ENCODE data around the gene EPPIN. TPM values are rescaled to one million over a fixed set of nuclear protein-coding genes. Genes with fewer than 3 reads are reported as not detected.

The EPPIN gene
- total RNA-seq, 1 experiment from 2014 or later = not detected

DNA sequence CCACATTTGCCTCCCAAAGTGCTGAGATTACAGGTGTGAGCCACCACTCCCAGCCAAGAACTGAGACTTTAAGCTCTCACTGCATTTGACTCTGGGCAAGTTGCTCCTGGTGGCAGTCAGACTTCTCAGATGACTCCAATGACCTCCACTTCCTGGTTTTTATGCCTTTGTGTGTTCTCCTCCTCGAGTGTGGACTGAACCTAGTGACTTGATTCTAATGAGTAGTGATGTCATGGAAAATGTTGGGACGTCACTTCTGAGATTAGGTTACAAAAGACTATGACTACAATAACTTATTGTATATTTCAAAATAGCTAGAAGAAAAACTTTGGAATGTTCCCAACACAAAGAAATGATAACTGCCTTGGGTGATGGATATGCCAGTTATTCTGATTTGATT lies 43.8 kb downstream of the EPPIN start:
- Histone ChIP-seq H3K4me3 (no peak overlapping the region), H3K36me3 (no peaks in the 10 kb centered on the region), H3K27me3 (peaks cover 45% of the 10 kb centered on the region), H3K9me3 (no peaks in the 10 kb centered on the region)
- DNase-seq = no peak

DNA sequence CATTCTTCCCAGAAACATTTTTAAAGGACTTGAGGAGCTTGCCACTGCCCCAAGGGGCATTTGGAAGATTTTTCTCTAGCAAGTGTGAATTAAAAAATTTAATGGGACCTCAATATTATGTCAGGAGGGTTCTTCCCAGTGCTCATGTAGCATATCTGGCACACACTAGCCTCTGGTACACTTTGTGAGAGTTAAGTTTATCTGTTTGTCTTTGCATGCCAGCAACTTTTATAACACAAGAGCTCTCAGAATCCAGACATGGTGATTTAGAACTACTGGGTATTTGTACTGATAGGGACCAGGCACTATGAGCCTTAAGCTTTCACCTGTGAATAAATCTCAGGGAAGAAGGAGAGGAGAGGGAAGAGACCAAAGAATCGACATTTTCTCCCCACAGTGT lies 44.6 kb downstream of the EPPIN start:
- Histone ChIP-seq H3K27me3 (peaks cover 53% of the 10 kb centered on the region), H3K4me3 (no peak overlapping the region), H3K36me3 (no peaks in the 10 kb centered on the region), H3K9me3 (no peaks in the 10 kb centered on the region)
- DNase-seq = no peak

- peaks cover 60% of the 10 kb centered on the region for H3K27me3 ChIP-seq
Observed at GRCh38 chr20:45501600-45501999, 45.6 kb downstream of the EPPIN start.

GRCh38 chr20:45500022-45500421 lies 47.2 kb downstream of the EPPIN start:
- Histone ChIP-seq H3K9me3 (no peaks in the 10 kb centered on the region), H3K27me3 (peaks cover 60% of the 10 kb centered on the region), H3K36me3 (no peaks in the 10 kb centered on the region), H3K4me3 (no peak overlapping the region)
- no peak for DNase-seq

More at GRCh38 chr20:45501600-45501999, 45.6 kb downstream of the EPPIN start:
- DNase-seq = no peak
- H3K36me3 ChIP-seq = no peaks in the 10 kb centered on the region
- no peaks in the 10 kb centered on the region for H3K9me3 ChIP-seq
- no peak overlapping the region for H3K4me3 ChIP-seq

DNA sequence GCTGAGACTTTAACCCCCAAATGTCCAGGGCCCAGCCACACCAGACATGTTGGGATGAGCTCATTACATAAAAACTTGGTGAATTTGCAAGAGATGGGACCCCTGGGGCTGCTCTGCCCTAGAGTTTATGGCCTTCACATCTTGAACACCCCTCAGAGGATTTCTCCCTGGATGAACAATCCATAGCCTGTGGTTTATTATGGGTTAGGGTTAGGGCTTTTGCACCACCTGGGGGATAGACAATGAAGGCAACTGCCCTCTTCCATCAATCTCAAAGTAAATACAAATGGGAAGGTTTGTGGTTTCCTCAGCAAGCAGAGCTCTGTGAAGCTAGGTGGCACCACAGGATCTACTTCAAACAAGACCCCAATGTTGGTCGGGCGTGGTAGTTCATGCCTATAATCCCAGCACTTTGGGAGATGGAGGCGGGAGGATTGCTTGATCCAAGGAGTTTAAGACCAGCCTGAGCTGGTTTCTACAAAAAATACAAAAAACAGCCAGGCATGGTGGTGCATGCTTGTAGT lies 49.2 kb downstream of the EPPIN start:
- Histone ChIP-seq H3K9me3 (no peaks in the 10 kb centered on the region), H3K27me3 (peaks cover 53% of the 10 kb centered on the region), H3K36me3 (no peaks in the 10 kb centered on the region), H3K4me3 (no peak overlapping the region)
- no peak for DNase-seq

DNA sequence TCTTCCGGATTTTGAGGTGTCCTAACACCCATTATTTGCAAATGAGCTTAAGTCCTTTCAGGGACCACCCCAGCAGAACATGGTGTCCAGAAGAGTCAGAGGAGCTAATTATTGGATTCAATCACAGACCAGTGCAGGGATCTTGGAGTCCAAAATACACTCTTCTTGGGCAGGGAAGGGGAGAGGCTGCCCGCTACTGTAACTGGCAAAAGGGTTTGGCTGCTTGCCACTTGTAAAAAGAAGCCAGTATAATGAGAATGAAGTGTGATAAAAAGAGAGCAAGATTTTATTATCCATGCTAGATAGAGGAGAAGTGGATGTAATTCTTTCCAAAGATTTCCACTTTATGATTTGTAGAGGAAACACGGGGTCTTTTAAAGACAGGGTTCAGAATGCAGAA lies 51.0 kb downstream of the EPPIN start:
- H3K4me3 ChIP-seq = no peak overlapping the region
- no peak for DNase-seq
- H3K27me3 ChIP-seq = peaks cover 37% of the 10 kb centered on the region
- H3K9me3 ChIP-seq = no peaks in the 10 kb centered on the region
- H3K36me3 ChIP-seq = no peaks in the 10 kb centered on the region

- no peak for DNase-seq
Observed at GRCh38 chr20:45495501-45495941, 51.7 kb downstream of the EPPIN start.

More at GRCh38 chr20:45495501-45495941, 51.7 kb downstream of the EPPIN start:
- H3K4me3 ChIP-seq = no peak overlapping the region
- H3K27me3 ChIP-seq = peaks cover 34% of the 10 kb centered on the region
- no peaks in the 10 kb centered on the region for H3K9me3 ChIP-seq
- H3K36me3 ChIP-seq = no peaks in the 10 kb centered on the region

Other genes with a start within 250 kb of the EPPIN start
- gene RBPJL, start 240.6 kb downstream of the EPPIN start, total RNA-seq (2014; rRNA removed; shearing (Covaris generic); ENCODE audit: low replicate concordance) = not detected in 2 replicates
- not detected in 2 replicates for gene MATN4, start 239.1 kb downstream of the EPPIN start, total RNA-seq (2014; rRNA removed; shearing (Covaris generic); ENCODE audit: low replicate concordance)
- 204 and 214 TPM in 2 replicates for gene SDC4, start 199.0 kb downstream of the EPPIN start, total RNA-seq (2014; rRNA removed; shearing (Covaris generic); ENCODE audit: low replicate concordance)
- 24.5 and 32.3 TPM in 2 replicates for gene SYS1, start 184.2 kb downstream of the EPPIN start, total RNA-seq (2014; rRNA removed; shearing (Covaris generic); ENCODE audit: low replicate concordance)
- gene TP53TG5, start 169.1 kb downstream of the EPPIN start, total RNA-seq (2014; rRNA removed; shearing (Covaris generic); ENCODE audit: low replicate concordance) = not detected in 2 replicates
- 17.6 and 25.0 TPM in 2 replicates for gene DBNDD2, start 139.1 kb downstream of the EPPIN start, total RNA-seq (2014; rRNA removed; shearing (Covaris generic); ENCODE audit: low replicate concordance)
- 35.6 and 66.5 TPM in 2 replicates for gene PIGT, start 131.3 kb downstream of the EPPIN start, total RNA-seq (2014; rRNA removed; shearing (Covaris generic); ENCODE audit: low replicate concordance)
- gene WFDC2, start 77.6 kb downstream of the EPPIN start, total RNA-seq (2014; rRNA removed; shearing (Covaris generic); ENCODE audit: low replicate concordance) = not detected in 2 replicates
- gene SPINT3, start 31.8 kb downstream of the EPPIN start, total RNA-seq (2014; rRNA removed; shearing (Covaris generic); ENCODE audit: low replicate concordance) = not detected in 2 replicates
- not detected in 2 replicates for gene WFDC6, start 7.9 kb downstream of the EPPIN start, total RNA-seq (2014; rRNA removed; shearing (Covaris generic); ENCODE audit: low replicate concordance)
- not detected in 2 replicates for gene WFDC8, start 31.9 kb upstream of the EPPIN start, total RNA-seq (2014; rRNA removed; shearing (Covaris generic); ENCODE audit: low replicate concordance)
- gene WFDC10A, start 82.3 kb upstream of the EPPIN start, total RNA-seq (2014; rRNA removed; shearing (Covaris generic); ENCODE audit: low replicate concordance) = not detected in 2 replicates
- gene WFDC9, start 83.9 kb upstream of the EPPIN start, total RNA-seq (2014; rRNA removed; shearing (Covaris generic); ENCODE audit: low replicate concordance) = not detected in 2 replicates
- not detected in 2 replicates for gene WFDC11, start 122.8 kb upstream of the EPPIN start, total RNA-seq (2014; rRNA removed; shearing (Covaris generic); ENCODE audit: low replicate concordance)
- not detected in 2 replicates for gene WFDC13, start 154.6 kb upstream of the EPPIN start, total RNA-seq (2014; rRNA removed; shearing (Covaris generic); ENCODE audit: low replicate concordance)
- not detected in 2 replicates for gene WFDC10B, start 157.6 kb upstream of the EPPIN start, total RNA-seq (2014; rRNA removed; shearing (Covaris generic); ENCODE audit: low replicate concordance)
- not detected in 2 replicates for gene SPINT4, start 174.9 kb upstream of the EPPIN start, total RNA-seq (2014; rRNA removed; shearing (Covaris generic); ENCODE audit: low replicate concordance)
- gene WFDC3, start 244.5 kb upstream of the EPPIN start, total RNA-seq (2014; rRNA removed; shearing (Covaris generic); ENCODE audit: low replicate concordance) = 0.59 TPM in 1 of 2 replicates, not detected in the other
- 50.3 and 70.0 TPM in 2 replicates for gene DNTTIP1, start 244.6 kb upstream of the EPPIN start, total RNA-seq (2014; rRNA removed; shearing (Covaris generic); ENCODE audit: low replicate concordance)

Measured in MG63 (cell line).